Activated CD8-positive, alpha-beta memory T cell treated with anti-CD3 and anti-CD28 coated beads for 24 hours (primary cell): ENCODE data around the gene MCEMP1.

Experiments
- DNase-seq: peaks from one replicate; pipeline ENCODE4 v3.0.0-alpha.2; 2020

Gene MCEMP1

GRCh38 chr19:7699003-7699402, 22.1 kb downstream of the MCEMP1 start:
- no peak for DNase-seq

- no peak for DNase-seq
Measured at GRCh38 chr19:7699417-7700401, 22.8 kb downstream of the MCEMP1 start.

- peak; percentile 57 for DNase-seq
Measured at GRCh38 chr19:7701049-7701653, 24.3 kb downstream of the MCEMP1 start.

GRCh38 chr19:7701654-7702457, 25.0 kb downstream of the MCEMP1 start, which contains the start of gene FCER2:
Gene FCER2, minus strand, starts transcription at chr19:7702131. Its CDS starts 2,371 bp downstream, at chr19:7699760.
- no peak for DNase-seq

GRCh38 chr19:7703332-7703731, 26.4 kb downstream of the MCEMP1 start:
- no peak for DNase-seq

GRCh38 chr19:7704280-7705060, 27.6 kb downstream of the MCEMP1 start:
- DNase-seq = no peak

GRCh38 chr19:7705387-7706187, 28.7 kb downstream of the MCEMP1 start:
- peak; percentile 83 for DNase-seq

GRCh38 chr19:7706188-7706954, 29.5 kb downstream of the MCEMP1 start:
- peak; percentile 55 for DNase-seq

- DNase-seq = peak; percentile 59
Measured at GRCh38 chr19:7706955-7707456, 30.1 kb downstream of the MCEMP1 start.

- no peak for DNase-seq
Measured at GRCh38 chr19:7709932-7710460, 33.1 kb downstream of the MCEMP1 start.

- DNase-seq = no peak
Measured at GRCh38 chr19:7710616-7711015, 33.7 kb downstream of the MCEMP1 start.

- no peak for DNase-seq
Measured at GRCh38 chr19:7715671-7716070, 38.8 kb downstream of the MCEMP1 start.

GRCh38 chr19:7716762-7717161, 39.9 kb downstream of the MCEMP1 start:
- no peak for DNase-seq

GRCh38 chr19:7718668-7719067, 41.8 kb downstream of the MCEMP1 start:
- no peak for DNase-seq

- no peak for DNase-seq
Measured at GRCh38 chr19:7720351-7720750, 43.5 kb downstream of the MCEMP1 start.

GRCh38 chr19:7722231-7722651, 45.4 kb downstream of the MCEMP1 start:
- DNase-seq = no peak

- no peak for DNase-seq
Measured at GRCh38 chr19:7725791-7726190, 48.9 kb downstream of the MCEMP1 start.

GRCh38 chr19:7729211-7729610, 52.3 kb downstream of the MCEMP1 start:
- DNase-seq = no peak
